DMS153 (cell line): Measurements from ENCODE around the gene ITGB1.

Experiments
- DNase-seq: peaks from one replicate; lab custom pipeline; 2025; lab: John Stamatoyannopoulos, UW

The ITGB1 gene

DNA sequence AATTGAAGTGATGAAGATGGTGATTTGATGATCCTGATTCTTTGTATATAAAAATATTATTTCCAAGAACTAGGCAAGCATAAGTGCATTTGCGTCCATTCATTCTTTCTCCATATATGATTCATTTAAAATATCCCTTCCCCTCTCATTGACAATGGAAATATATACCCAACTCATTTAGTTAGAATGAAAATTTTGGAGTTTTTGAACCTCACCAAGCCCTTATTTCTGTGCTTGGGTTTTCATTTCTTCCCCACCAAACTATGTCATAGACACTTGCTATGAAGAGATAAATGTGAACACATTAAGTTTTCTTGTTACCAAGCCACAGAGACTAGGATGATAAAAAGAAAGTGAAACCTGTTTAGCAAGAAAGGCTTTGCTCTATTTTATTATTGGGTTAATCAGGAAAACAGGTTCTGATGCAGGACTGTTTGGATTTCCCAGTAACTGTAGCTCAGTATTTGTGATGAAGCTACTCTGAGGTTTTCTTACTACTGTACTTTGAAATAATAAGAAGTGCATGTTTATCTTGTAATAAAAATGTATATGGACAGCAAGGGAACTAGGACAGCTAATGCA, 68.3 kb downstream of the ITGB1 start:
- no peak for DNase-seq

- no peak for DNase-seq
These were observed 69.7 kb downstream of the ITGB1 start for GRCh38 chr10:32888161-32888927.

GRCh38 chr10:32887481-32887880, 70.5 kb downstream of the ITGB1 start:
- no peak for DNase-seq

- DNase-seq: no peak
These were observed 76.0 kb downstream of the ITGB1 start for GRCh38 chr10:32882076-32882475.

DNA sequence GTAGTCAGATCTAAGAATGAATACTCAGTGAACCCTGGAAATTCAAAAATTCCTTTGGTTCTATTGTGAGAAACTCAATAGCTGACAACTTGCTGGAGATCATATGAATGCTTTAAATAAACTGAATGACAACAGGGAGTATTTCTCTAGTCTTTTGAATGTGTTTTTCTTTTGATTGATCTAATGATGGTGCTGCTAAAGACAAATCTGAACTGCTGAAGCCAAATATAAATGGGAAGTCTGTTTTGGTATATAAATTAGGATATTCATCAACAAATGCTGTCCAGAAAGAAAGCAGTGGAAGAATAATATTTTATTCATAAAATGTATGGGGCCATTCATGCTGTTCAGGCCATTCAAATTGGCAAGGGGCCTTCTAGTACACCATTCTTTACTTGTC, 79.4 kb downstream of the ITGB1 start:
- DNase-seq: no peak

DNA sequence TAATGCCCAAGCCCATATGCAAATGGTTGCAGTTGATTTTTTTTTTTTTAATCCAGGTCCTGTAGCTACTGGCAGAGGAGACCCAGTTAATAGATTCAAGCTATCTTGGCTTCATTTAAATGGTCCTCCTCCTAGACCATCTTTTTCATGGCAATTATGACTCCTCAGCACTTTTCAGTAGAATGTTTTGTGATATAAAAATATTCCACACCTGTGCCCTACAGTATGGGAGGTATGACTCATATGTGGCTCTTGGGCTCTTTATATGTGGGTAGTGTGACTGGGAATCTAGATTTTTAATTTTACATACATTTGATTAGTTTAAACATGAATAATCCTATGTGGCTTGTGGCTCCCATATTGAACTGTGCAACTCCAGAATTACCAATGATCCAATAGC, 80.1 kb downstream of the ITGB1 start:
- DNase-seq: no peak

DNA sequence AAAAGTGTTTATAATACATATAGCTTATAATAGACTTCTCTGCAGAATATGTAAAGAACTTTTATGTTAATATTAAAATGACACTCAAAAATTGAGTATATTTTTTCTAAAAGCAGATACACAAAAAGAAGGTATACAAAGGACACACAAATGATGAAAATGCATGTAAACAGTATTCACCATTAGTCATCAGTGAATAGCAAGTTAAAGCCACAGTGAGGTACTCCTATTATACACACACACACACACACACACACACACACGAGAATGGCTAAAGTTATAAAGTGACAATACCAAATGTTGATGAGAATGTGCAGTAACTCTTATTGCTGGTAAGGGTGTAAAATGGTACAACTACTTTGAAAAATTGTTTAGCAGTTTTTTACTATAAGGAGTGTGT, 92.9 kb downstream of the ITGB1 start:
- DNase-seq: no peak

- no peak for DNase-seq
These were observed 103.6 kb downstream of the ITGB1 start for GRCh38 chr10:32854435-32854834.

DNA sequence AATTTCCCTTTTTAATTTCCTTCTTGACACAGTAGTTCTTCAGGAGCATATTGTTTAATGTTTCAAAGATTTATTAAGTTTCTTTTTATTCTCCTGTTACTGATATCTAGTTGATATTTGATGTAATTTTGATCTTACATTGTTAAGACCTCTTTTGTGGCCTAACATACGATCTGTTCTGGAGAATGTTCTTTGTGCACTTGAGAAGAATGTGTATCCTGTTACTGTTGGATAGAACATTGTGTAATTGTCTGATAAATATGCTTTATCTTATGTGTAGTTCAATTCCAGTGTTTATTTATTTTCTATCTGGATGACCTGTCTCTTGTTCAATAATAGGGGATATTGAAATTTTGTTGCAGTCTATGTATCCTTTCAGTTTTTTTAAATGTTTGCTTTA, 106.7 kb downstream of the ITGB1 start:
- DNase-seq: no peak
